SK-N-MC (cell line): ENCODE data around the gene SIPA1L2.

ENCODE experiments used
- DNase-seq: peaks from one replicate; pipeline ENCODE4 v3.0.0-alpha.2; 2011; ENCODE audit warnings: low read depth, low spot score
- H3K27ac ChIP-seq: fragments of 200-600 bp; sonication (generic); 2 replicates; pipeline ENCODE4 v1.5.1; 2016; ENCODE audit warnings: mixed run types
- H3K36me3 ChIP-seq: fragments of 200-600 bp; sonication (generic); 2 replicates; pipeline ENCODE4 v1.6.1; 2017; ENCODE audit warnings: antibody characterized with exemption, low read length, mixed read lengths; ENCODE audit not compliant: insufficient read depth
- H3K4me3 ChIP-seq: fragments of 200-600 bp; sonication (generic); 2 replicates; pipeline ENCODE4 v1.5.1; 2016
- H3K9ac ChIP-seq: fragments of 200-600 bp; sonication (generic); 2 replicates; pipeline ENCODE4 v1.8.0; 2017; ENCODE audit warnings: mixed run types, mixed read lengths; ENCODE audit not compliant: insufficient read length
- H3K9me3 ChIP-seq: fragments of 200-600 bp; sonication (generic); 2 replicates; pipeline ENCODE4 v1.6.1; 2017; ENCODE audit warnings: low read depth, mild to moderate bottlenecking, antibody characterized with exemption, low read length, moderate library complexity, mixed read lengths
- EZH2 ChIP-seq: fragments of 200-600 bp; sonication (generic); IDR thresholded peaks from one replicate; pipeline ENCODE4 v1.6.1; 2017; ENCODE audit warnings: antibody characterized with exemption
- FOXP2 ChIP-seq: optimal IDR thresholded peaks from 2 replicates; pipeline ENCODE3; 2011; ENCODE audit warnings: mild to moderate bottlenecking, moderate library complexity; ENCODE audit not compliant: insufficient read depth; ENCODE audit errors: extremely low read length, control extremely low read depth
- POLR2AphosphoS5 ChIP-seq: IDR thresholded peaks from 2 replicates; pipeline ENCODE4 v1.6.1; 2012; ENCODE audit warnings: mild to moderate bottlenecking, low read depth, low read length, borderline replicate concordance

The SIPA1L2 gene

GRCh38 chr1:232669981-232670747 is 40.2 kb upstream of the SIPA1L2 start:
- H3K9ac ChIP-seq: no peak overlapping the region
- H3K27ac ChIP-seq: no peak overlapping the region
- no peak for DNase-seq
- no peaks in the 10 kb centered on the region; the same call in 1 of the 2 replicates for H3K9me3 ChIP-seq
- H3K36me3 ChIP-seq: no peaks in the 10 kb centered on the region
- H3K4me3 ChIP-seq: no peak overlapping the region
- no peak for TF ChIP-seq FOXP2
- TF ChIP-seq EZH2: no peak
- no peak for TF ChIP-seq POLR2AphosphoS5

- Histone ChIP-seq H3K9ac (no peak overlapping the region), H3K27ac (no peak overlapping the region), H3K9me3 (no peaks in the 10 kb centered on the region), H3K4me3 (no peak overlapping the region), H3K36me3 (no peaks in the 10 kb centered on the region)
- TF ChIP-seq FOXP2 (no peak), EZH2 (no peak), POLR2AphosphoS5 (no peak)
- DNase-seq: no peak
Measured at GRCh38 chr1:232667778-232668165, 37.8 kb upstream of the SIPA1L2 start.

GRCh38 chr1:232667094-232667777 is 37.3 kb upstream of the SIPA1L2 start:
- TF ChIP-seq EZH2 (no peak), POLR2AphosphoS5 (no peak), FOXP2 (no peak)
- no peak overlapping the region for H3K4me3 ChIP-seq
- no peaks in the 10 kb centered on the region for H3K9me3 ChIP-seq
- no peak overlapping the region for H3K27ac ChIP-seq
- no peak overlapping the region for H3K9ac ChIP-seq
- no peaks in the 10 kb centered on the region for H3K36me3 ChIP-seq
- no peak for DNase-seq

GRCh38 chr1:232664844-232665777 is 35.2 kb upstream of the SIPA1L2 start:
- H3K27ac ChIP-seq: no peak overlapping the region
- TF ChIP-seq FOXP2 (no peak), EZH2 (no peak), POLR2AphosphoS5 (no peak)
- H3K36me3 ChIP-seq: no peaks in the 10 kb centered on the region
- H3K9me3 ChIP-seq: no peaks in the 10 kb centered on the region
- DNase-seq: no peak
- no peak overlapping the region for H3K4me3 ChIP-seq
- H3K9ac ChIP-seq: no peak overlapping the region

GRCh38 chr1:232662910-232663309 is 33.0 kb upstream of the SIPA1L2 start:
- H3K27ac ChIP-seq: no peak overlapping the region
- TF ChIP-seq POLR2AphosphoS5 (no peak), FOXP2 (no peak), EZH2 (no peak)
- no peaks in the 10 kb centered on the region for H3K9me3 ChIP-seq
- no peak overlapping the region for H3K9ac ChIP-seq
- no peak for DNase-seq
- no peak overlapping the region for H3K4me3 ChIP-seq
- no peaks in the 10 kb centered on the region for H3K36me3 ChIP-seq

- no peak for DNase-seq
- Histone ChIP-seq H3K9me3 (no peaks in the 10 kb centered on the region), H3K4me3 (peak overlapping the region; percentile 44; the same call in 1 of the 2 replicates), H3K9ac (no peak overlapping the region), H3K27ac (peak overlapping the region; percentile 57), H3K36me3 (no peaks in the 10 kb centered on the region)
- TF ChIP-seq FOXP2 (no peak), EZH2 (no peak), POLR2AphosphoS5 (no peak)
Measured at GRCh38 chr1:232658386-232658785, 28.5 kb upstream of the SIPA1L2 start.

GRCh38 chr1:232657426-232658005 is 27.6 kb upstream of the SIPA1L2 start:
- Histone ChIP-seq H3K9ac (no peak overlapping the region), H3K27ac (peak overlapping the region; percentile 65), H3K9me3 (no peaks in the 10 kb centered on the region), H3K36me3 (no peaks in the 10 kb centered on the region), H3K4me3 (peak overlapping the region; percentile 44)
- no peak for TF ChIP-seq POLR2AphosphoS5
- TF ChIP-seq FOXP2: no peak
- TF ChIP-seq EZH2: no peak
- DNase-seq: no peak
